GM23338 (cell line): Measurements from ENCODE around the gene CCDC170. TPM values are rescaled to one million over a fixed set of nuclear protein-coding genes. Genes with fewer than 3 reads are reported as not detected.

Source experiments
- ATAC-seq: fragments of 200-7000 bp; cut with Tn5 transposase; 3 replicates; pipeline ENCODE4 v1.9.1; 2020
- DNase-seq: peaks from one replicate; pipeline ENCODE4 v3.0.0-alpha.2; 2015; ENCODE audit warnings: low spot score
- H2AFZ ChIP-seq: fragments of 200-600 bp; sonication (generic); 2 replicates; pipeline ENCODE4 v1.8.0; 2016; ENCODE audit warnings: antibody characterized with exemption, mild to moderate bottlenecking, moderate library complexity
- H3F3A ChIP-seq: fragments of 200-600 bp; sonication (generic); replicated peaks from 2 replicates; pipeline ENCODE4 v1.8.0; 2017; ENCODE audit warnings: antibody characterized with exemption, mixed run types, low read depth
- H3K27ac ChIP-seq: fragments of 200-600 bp; sonication (generic); 2 replicates; pipeline ENCODE4 v1.6.1; 2016; ENCODE audit warnings: low read depth
- H3K27me3 ChIP-seq: fragments of 200-600 bp; sonication (generic); 2 replicates; pipeline ENCODE4 v1.8.0; 2016; ENCODE audit warnings: mild to moderate bottlenecking, mixed run types, moderate library complexity; ENCODE audit not compliant: insufficient read depth
- H3K36me3 ChIP-seq: fragments of 200-600 bp; sonication (generic); 2 replicates; pipeline ENCODE4 v1.8.0; 2016; ENCODE audit warnings: mild to moderate bottlenecking; ENCODE audit not compliant: insufficient read depth
- H3K4me1 ChIP-seq: fragments of 200-600 bp; sonication (generic); 2 replicates; pipeline ENCODE4 v1.8.0; 2016; ENCODE audit warnings: mild to moderate bottlenecking, moderate library complexity; ENCODE audit not compliant: insufficient read depth
- H3K4me2 ChIP-seq: fragments of 200-600 bp; sonication (generic); 2 replicates; pipeline ENCODE4 v1.7.1; 2017; ENCODE audit warnings: mixed run types
- H3K4me3 ChIP-seq: fragments of 200-600 bp; sonication (generic); 2 replicates; pipeline ENCODE4 v1.6.1; 2016; ENCODE audit warnings: mixed run types
- H3K79me2 ChIP-seq: fragments of 200-600 bp; sonication (generic); replicated peaks from 2 replicates; pipeline ENCODE4 v1.8.0; 2017; ENCODE audit warnings: mild to moderate bottlenecking; ENCODE audit not compliant: insufficient read depth
- H3K9me2 ChIP-seq: fragments of 200-600 bp; sonication (generic); 2 replicates; pipeline ENCODE4 v1.8.0; 2017; ENCODE audit not compliant: insufficient read depth
- H4K20me1 ChIP-seq: fragments of 200-600 bp; sonication (generic); replicated peaks from 2 replicates; pipeline ENCODE4 v1.8.0; 2017; ENCODE audit warnings: mild to moderate bottlenecking; ENCODE audit not compliant: insufficient read depth
- H3K27ac Mint-ChIP-seq: 2 replicates; pipeline ENCODE4 v1.8.0; 2020; ENCODE audit warnings: inconsistent platforms, mild to moderate bottlenecking, moderate library complexity, mixed read lengths
- H3K27me3 Mint-ChIP-seq: 3 replicates; pipeline ENCODE4 v1.8.0; 2022; ENCODE audit warnings: low read depth, mild to moderate bottlenecking, moderate library complexity, mixed read lengths, inconsistent platforms; ENCODE audit not compliant: insufficient read depth, poor library complexity
- H3K36me3 Mint-ChIP-seq: 3 replicates; pipeline ENCODE4 v1.8.0; 2021; ENCODE audit warnings: low read depth, mild to moderate bottlenecking, inconsistent platforms, moderate library complexity, mixed read lengths
- H3K4me1 Mint-ChIP-seq: 3 replicates; pipeline ENCODE4 v1.8.0; 2020; ENCODE audit warnings: mild to moderate bottlenecking, inconsistent platforms, mixed read lengths
- H3K4me3 Mint-ChIP-seq: 3 replicates; pipeline ENCODE4 v1.8.0; 2021; ENCODE audit warnings: moderate library complexity, mild to moderate bottlenecking, inconsistent platforms, mixed read lengths
- H3K9me3 Mint-ChIP-seq: 3 replicates; pipeline ENCODE4 v1.8.0; 2020; ENCODE audit warnings: moderate library complexity, mild to moderate bottlenecking, inconsistent platforms, mixed read lengths
- CREB1 ChIP-seq: fragments of 250-450 bp; sonication (Bioruptor Pico); IDR thresholded peaks from 2 replicates; pipeline ENCODE4 v1.5.0; 2020; ENCODE audit warnings: low read depth, mild to moderate bottlenecking, moderate library complexity
- CTCF ChIP-seq, 2 experiments: fragments of 200-600 bp in 1 of 2; sonication (generic) in 1 of 2; conservative IDR thresholded peaks; 2 replicates each; pipeline versions ENCODE4 v1.5.1 to v1.6.1; 2016 to 2017; ENCODE audit warnings: antibody characterized with exemption in 2 of 2, low read depth in 2 of 2, mild to moderate bottlenecking in 2 of 2, moderate library complexity in 1 of 2
- EZH2phosphoT487 ChIP-seq: fragments of 200-600 bp; sonication (generic); IDR thresholded peaks from one replicate; pipeline ENCODE4 v1.8.1; 2018; ENCODE audit warnings: antibody characterized with exemption; ENCODE audit not compliant: unreplicated experiment
- NANOG ChIP-seq: IDR thresholded peaks from 2 replicates; pipeline ENCODE4 v1.6.1; 2016; ENCODE audit warnings: antibody characterized with exemption, borderline replicate concordance
- POLR2AphosphoS5 ChIP-seq: IDR thresholded peaks from 2 replicates; pipeline ENCODE4 v1.6.1; 2016; ENCODE audit warnings: antibody characterized with exemption, low read depth
- REST ChIP-seq: IDR thresholded peaks from one replicate; pipeline ENCODE4 v1.6.1; 2018; ENCODE audit warnings: antibody characterized with exemption; ENCODE audit not compliant: unreplicated experiment
- STAT1 ChIP-seq: IDR thresholded peaks from one replicate; pipeline ENCODE4 v1.6.1; 2016; ENCODE audit warnings: antibody characterized with exemption; ENCODE audit not compliant: unreplicated experiment
- ZNF114 ChIP-seq: fragments of 250-450 bp; sonication (Bioruptor Pico); IDR thresholded peaks from 2 replicates; pipeline ENCODE4 v1.5.0; 2020; ENCODE audit warnings: mild to moderate bottlenecking, moderate library complexity
- ZNF331 ChIP-seq: fragments of 250-450 bp; sonication (Bioruptor Pico); IDR thresholded peaks from 2 replicates; pipeline ENCODE4 v1.5.0; 2020; ENCODE audit warnings: low read depth, mild to moderate bottlenecking, moderate library complexity
- polyA plus RNA-seq: library from polyadenylated mRNA; unstranded; fragments of >200 nt; fragmentation: Nextera tagmentation; extraction: Ambion mirVana; gene quantifications from 2 replicates; pipeline ENCODE4 v1.2.1, GENCODE V29; 2016
- total RNA-seq: library from RNA; depleted of rRNA; stranded (reverse); fragments of >200 nt; shearing (Covaris generic); gene quantifications from 2 replicates; pipeline ENCODE4 v1.2.3, GENCODE V29; 2014
- TF ChIP-seq, protein P1 (sequence below): IDR thresholded peaks from 2 replicates; pipeline ENCODE4 v1.6.1; 2016; ENCODE audit warnings: antibody characterized with exemption

CCDC170 gene
- total and polyA plus RNA-seq, 2 experiments from 2014 or later: 0.18 TPM; not detected in 1

DNA sequence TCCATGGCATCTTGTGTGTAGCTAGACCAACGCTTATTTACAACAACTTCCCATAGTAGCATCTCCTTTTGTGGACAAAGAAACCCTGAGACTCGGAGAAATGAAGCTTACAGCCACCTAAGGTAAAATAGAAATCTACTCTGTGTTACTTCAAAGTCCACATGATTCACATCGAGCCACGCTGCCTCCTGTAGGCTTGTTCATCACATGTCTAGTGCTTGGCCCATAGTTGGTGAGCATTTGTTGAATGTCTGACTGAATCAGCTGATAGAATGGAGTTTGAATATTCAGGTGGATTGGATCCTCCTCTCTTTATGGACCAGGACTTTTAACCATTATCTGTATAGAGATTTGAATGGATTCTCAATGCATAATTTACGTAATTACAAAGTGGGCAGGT lies 130.7 kb downstream of the CCDC170 start:
- H3K4me2 ChIP-seq: no peak overlapping the region
- H3K27ac Mint-ChIP-seq: no peak overlapping the region
- no peak overlapping the region for H3K4me3 ChIP-seq
- H3K4me3 Mint-ChIP-seq: no peak overlapping the region
- H3K9me2 ChIP-seq: 0 out of 2 replicates have a peak, but pooled peaks cover 6% of the 10 kb centered on the region
- H3K9me3 Mint-ChIP-seq: no peaks in the 10 kb centered on the region
- peaks cover 27% of the 10 kb centered on the region for H3K4me1 Mint-ChIP-seq
- H3F3A ChIP-seq: no peaks in the 10 kb centered on the region
- H3K79me2 ChIP-seq: no peaks in the 10 kb centered on the region
- H3K27ac ChIP-seq: no peak overlapping the region
- H3K36me3 ChIP-seq: no peaks in the 10 kb centered on the region
- no peak overlapping the region for H2AFZ ChIP-seq
- peaks cover 20% of the 10 kb centered on the region for H3K4me1 ChIP-seq
- no peak for TF ChIP-seq REST
- TF ChIP-seq ZNF331 (CRISPR knock-in tag): no peak
- TF ChIP-seq NANOG: no peak
- TF ChIP-seq CTCF (conservative IDR thresholded peaks at IDR 0.05; ENCODE audit: low read depth in 2 of 2): peak; percentile 21 to 39; a peak in 3 of 4 replicates
- no peak for TF ChIP-seq STAT1
- no peak for TF ChIP-seq CREB1 (CRISPR knock-in tag)
- DNase-seq: no peak
- ATAC-seq: no peak
- no peaks in the 10 kb centered on the region for H4K20me1 ChIP-seq
- no peaks in the 10 kb centered on the region for H3K27me3 Mint-ChIP-seq
- no peaks in the 10 kb centered on the region for H3K36me3 Mint-ChIP-seq
- H3K27me3 ChIP-seq: no peaks in the 10 kb centered on the region

GRCh38 chr6:151624900-151625536 lies 131.2 kb downstream of the CCDC170 start:
- no peaks in the 10 kb centered on the region for H3F3A ChIP-seq
- Mint-ChIP-seq H3K9me3 (no peaks in the 10 kb centered on the region; the same call in 2 of the 3 replicates), H3K36me3 (no peaks in the 10 kb centered on the region), H3K27ac (no peak overlapping the region), H3K27me3 (no peaks in the 10 kb centered on the region), H3K4me1 (peaks cover 28% of the 10 kb centered on the region), H3K4me3 (no peak overlapping the region)
- H3K79me2 ChIP-seq: no peaks in the 10 kb centered on the region
- no peak overlapping the region for H3K27ac ChIP-seq
- H3K36me3 ChIP-seq: no peaks in the 10 kb centered on the region
- H3K4me3 ChIP-seq: no peak overlapping the region
- no peak for DNase-seq
- ATAC-seq: no peak
- no peaks in the 10 kb centered on the region for H4K20me1 ChIP-seq
- H3K4me1 ChIP-seq: peaks cover 20% of the 10 kb centered on the region
- 0 out of 2 replicates have a peak, but pooled peaks cover 6% of the 10 kb centered on the region for H3K9me2 ChIP-seq
- no peaks in the 10 kb centered on the region for H3K27me3 ChIP-seq
- no peak overlapping the region for H2AFZ ChIP-seq
- no peak overlapping the region for H3K4me2 ChIP-seq
- TF ChIP-seq NANOG: no peak
- TF ChIP-seq EZH2phosphoT487: no peak
- no peak for TF ChIP-seq ZNF114 (CRISPR knock-in tag)
- TF ChIP-seq, protein P1, sequence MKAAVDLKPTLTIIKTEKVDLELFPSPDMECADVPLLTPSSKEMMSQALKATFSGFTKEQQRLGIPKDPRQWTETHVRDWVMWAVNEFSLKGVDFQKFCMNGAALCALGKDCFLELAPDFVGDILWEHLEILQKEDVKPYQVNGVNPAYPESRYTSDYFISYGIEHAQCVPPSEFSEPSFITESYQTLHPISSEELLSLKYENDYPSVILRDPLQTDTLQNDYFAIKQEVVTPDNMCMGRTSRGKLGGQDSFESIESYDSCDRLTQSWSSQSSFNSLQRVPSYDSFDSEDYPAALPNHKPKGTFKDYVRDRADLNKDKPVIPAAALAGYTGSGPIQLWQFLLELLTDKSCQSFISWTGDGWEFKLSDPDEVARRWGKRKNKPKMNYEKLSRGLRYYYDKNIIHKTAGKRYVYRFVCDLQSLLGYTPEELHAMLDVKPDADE: no peak
- no peak for TF ChIP-seq POLR2AphosphoS5
